ENCODE results near the gene USP49. TPM values are rescaled to one million over a fixed set of nuclear protein-coding genes. Genes with fewer than 3 reads are reported as not detected.

USP49 gene

GRCh38 chr6:41740366-41741162 lies 154.6 kb downstream of the USP49 start:
- Histone ChIP-seq H3K4me2 (ENCODE audit: low read length, poor library complexity, severe bottlenecking) (no peak overlapping the region), H2AK5ac (ENCODE audit: low read length, severe bottlenecking) (no peak overlapping the region), H3K14ac (ENCODE audit: low read length in 2 of 2) (no peak overlapping the region), H3K9ac (ENCODE audit: low read length) (no peak overlapping the region), H2AFZ (ENCODE audit: low read depth, low read length) (no peak overlapping the region), H4K8ac (ENCODE audit: low read length) (peak overlapping the region; percentile 66), H3K27me3 (ENCODE audit: control insufficient read depth in 1 of 2, insufficient read depth in 1 of 2, low read length in 2 of 2) (peaks cover 0 to 28% of the 10 kb centered on the region in 2 experiments), H3K18ac (ENCODE audit: low read depth in 1 of 2, low read length in 2 of 2) (no peak overlapping the region), H2BK120ac (ENCODE audit: low read depth, low read length) (no peak overlapping the region), H4K91ac (ENCODE audit: low read length) (no peak overlapping the region), H3K4me1 (ENCODE audit: control insufficient read depth, insufficient read depth, low read depth, low read length) (peaks cover 8% of the 10 kb centered on the region), H3K23ac (ENCODE audit: low read length in 2 of 2) (no peak overlapping the region), H2BK12ac (ENCODE audit: low read length in 2 of 2) (peak overlapping the region; percentile 22 to 78), H3K9me3 (ENCODE audit: control insufficient read depth, low read length) (no peaks in the 10 kb centered on the region), H3K79me1 (replicated peaks; ENCODE audit: low read length, poor library complexity, severe bottlenecking) (no peaks in the 10 kb centered on the region), H3K36me3 (ENCODE audit: control insufficient read depth in 1 of 2, insufficient read depth in 2 of 2, low read depth in 1 of 2, low read length in 2 of 2) (no peaks in the 10 kb centered on the region), H2BK15ac (ENCODE audit: low read depth, poor library complexity, severe bottlenecking) (no peak overlapping the region), H3K27ac (ENCODE audit: low read length, poor library complexity, severe bottlenecking) (no peak overlapping the region), H3K4ac (ENCODE audit: low read depth in 1 of 2, low read length in 2 of 2) (no peak overlapping the region), H2BK5ac (ENCODE audit: low read depth, low read length, poor library complexity, severe bottlenecking) (no peak overlapping the region), H3K4me3 (ENCODE audit: insufficient read depth in 1 of 2, low read depth in 1 of 2, low read length in 2 of 2) (no peak overlapping the region)
- 86% methylated on average over 9 of the region's 13 CpGs for WGBS
- no peak for DNase-seq

Small RNAs within 50 kb of the gene (small RNA-seq; reads per million reads assigned to genes)
- gene AL365205.2 (ENCODE audit: low read depth) (not detected), gene AL365205.3 (ENCODE audit: low read depth) (not detected), gene RF00019 (ENCODE audit: low read depth) (not detected), gene RF00393 (ENCODE audit: low read depth) (not detected)
